Brain pericyte (primary cell): ENCODE results near the gene MPV17L2.
A peak's percentile ranks its signal among the peaks of the same experiment; 100 is the strongest.
"Not testable (repeated sequence)": the region's sequence is repeated elsewhere in the genome, so short reads cannot be mapped to it uniquely, and the experiment has no call there.

ENCODE experiments used
- DNase-seq: peaks from one replicate; pipeline ENCODE4 v3.0.0-alpha.2; 2012; ENCODE audit warnings: low read depth, low spot score

The MPV17L2 gene

DNA sequence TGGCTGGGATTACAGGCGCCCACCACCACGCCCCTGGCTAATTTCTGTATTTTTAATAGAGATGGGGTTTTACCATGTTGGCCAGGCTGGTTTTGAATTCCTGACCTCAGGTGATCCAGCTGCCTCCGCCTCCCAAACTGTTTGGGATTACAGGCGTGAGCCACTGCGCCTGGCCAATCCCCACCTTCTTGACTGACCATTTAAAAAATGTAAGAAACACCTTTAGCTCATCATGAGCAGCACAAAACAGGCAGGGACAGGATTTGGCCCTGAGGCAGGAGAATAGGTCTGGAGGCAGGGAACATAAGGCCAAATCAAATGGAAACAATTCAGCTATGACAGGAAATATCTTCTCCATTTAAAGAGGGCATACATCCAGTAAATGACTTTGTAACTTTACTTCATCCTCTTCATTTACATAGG lies 1.4 kb upstream of the MPV17L2 start:
- DNase-seq = no peak

GRCh38 chr19:18193388-18194180 lies 566 bp downstream of the MPV17L2 start:
- DNase-seq = no peak

GRCh38 chr19:18194181-18194530 lies 1.1 kb downstream of the MPV17L2 start:
- no peak for DNase-seq

GRCh38 chr19:18194554-18195238 lies 1.7 kb downstream of the MPV17L2 start:
- no peak for DNase-seq

DNA sequence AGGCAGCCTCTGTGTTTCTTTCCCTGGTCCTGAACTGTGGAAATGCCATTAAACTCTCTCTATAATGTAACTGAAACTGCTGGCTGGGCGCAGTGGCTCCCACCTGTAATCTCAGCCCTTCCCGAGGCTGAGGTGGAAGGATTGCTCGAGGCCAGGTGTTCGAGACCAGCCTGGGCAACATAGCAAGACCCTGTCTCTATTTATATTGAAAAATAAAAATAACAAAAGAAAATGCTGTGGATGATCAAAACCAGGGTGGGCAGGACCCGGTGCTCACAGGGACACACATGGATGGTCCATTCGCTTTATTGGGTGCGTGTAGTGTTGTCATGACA lies 3.5 kb downstream of the MPV17L2 start:
- no peak for DNase-seq

- DNase-seq = no peak
Measured at GRCh38 chr19:18197306-18197705, 4.3 kb downstream of the MPV17L2 start.

GRCh38 chr19:18197941-18198340 lies 4.9 kb downstream of the MPV17L2 start:
- DNase-seq = no peak

DNA sequence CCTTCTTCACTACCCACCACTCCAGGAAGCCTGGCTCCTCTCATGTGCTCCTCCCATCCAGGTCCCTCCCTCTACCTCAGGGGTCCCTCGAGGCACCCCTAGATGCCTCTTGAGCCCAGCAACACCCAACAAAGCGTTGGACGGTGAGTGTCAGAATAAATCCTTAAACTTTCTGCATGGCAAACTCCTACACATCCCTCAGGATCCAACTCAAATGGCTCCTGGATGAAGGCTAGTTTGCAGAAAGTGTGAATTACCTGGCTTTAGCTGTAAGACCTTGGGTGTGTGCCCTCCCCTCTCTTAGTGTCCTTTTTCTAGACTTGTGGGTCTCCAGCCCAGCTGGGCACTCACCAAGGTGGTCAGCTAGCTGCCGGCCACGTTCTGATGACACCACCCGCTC lies 5.4 kb downstream of the MPV17L2 start:
- DNase-seq = no peak

- DNase-seq = no peak
Measured at GRCh38 chr19:18202397-18202777, 9.4 kb downstream of the MPV17L2 start.

GRCh38 chr19:18202778-18203407 lies 9.9 kb downstream of the MPV17L2 start:
- no peak for DNase-seq

DNA sequence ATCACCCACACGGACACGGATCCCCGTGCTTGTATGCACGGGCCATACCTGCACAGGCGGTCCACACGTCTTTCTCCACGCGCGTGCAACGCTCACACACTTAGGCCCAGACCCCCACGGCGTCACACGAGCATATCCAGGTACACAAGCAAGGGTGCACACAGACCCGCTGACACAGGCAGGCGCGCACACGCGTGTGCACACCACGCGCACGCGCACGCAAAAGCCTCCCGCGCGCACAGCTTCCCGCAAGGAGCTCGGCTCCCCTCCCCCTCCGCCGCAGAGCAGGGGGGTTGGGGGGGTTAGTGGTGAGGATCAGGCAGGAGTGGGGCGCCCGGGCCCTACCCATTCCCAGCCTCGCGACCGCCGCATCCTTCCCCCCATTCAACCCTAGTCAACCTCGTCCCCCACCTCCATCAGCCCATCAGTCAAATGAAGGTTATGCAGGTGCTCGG lies 10.4 kb downstream of the MPV17L2 start:
- no peak for DNase-seq

- peak; percentile 100 for DNase-seq
Measured at GRCh38 chr19:18203863-18204393, 10.9 kb downstream of the MPV17L2 start, which contains the start of gene RAB3A. RAB3A (minus strand) TSS chr19:18204042; CDS start chr19:18202740, 1,302 bp downstream.

DNA sequence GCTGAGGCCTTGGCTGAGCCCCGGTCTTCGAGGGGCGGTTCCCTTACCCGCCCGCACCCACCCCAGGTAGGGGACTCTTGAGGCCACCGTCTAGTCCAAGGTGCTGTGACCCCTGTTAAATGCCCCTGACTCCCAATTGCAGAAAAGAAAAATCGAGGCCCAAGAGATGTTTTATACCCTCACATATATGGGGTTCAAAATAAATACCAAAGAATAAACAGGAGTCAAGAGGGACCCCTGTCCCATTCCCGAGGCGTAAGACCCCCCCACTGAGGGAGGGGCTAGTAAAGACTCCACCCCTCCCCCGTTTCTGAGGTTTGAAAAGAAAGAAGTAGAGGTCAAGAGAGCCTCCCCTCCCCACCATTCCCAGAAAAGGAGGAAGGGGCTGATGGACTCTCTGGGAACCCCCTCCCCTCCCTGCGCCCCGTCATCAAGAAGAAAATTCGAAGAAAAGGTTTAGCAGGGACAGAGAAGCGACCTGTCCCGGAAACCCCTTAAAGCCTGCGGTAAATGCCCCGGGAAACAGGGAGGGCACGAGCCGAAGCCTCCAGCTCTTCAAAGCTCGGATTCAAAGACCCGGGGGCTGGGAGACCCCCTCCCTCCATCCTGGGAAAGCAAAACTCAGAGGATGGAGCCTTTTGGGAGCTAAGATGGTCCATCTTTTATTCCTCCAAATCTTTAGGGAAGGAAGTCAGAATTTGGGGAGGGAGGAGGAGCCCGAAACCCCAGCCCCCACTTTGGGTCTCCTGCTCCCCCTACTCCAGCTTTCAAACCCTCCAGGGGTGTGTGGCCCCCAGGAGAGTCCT lies 11.6 kb downstream of the MPV17L2 start:
- no peak for DNase-seq

- no peak for DNase-seq
Measured at GRCh38 chr19:18205200-18205892, 12.3 kb downstream of the MPV17L2 start.

DNA sequence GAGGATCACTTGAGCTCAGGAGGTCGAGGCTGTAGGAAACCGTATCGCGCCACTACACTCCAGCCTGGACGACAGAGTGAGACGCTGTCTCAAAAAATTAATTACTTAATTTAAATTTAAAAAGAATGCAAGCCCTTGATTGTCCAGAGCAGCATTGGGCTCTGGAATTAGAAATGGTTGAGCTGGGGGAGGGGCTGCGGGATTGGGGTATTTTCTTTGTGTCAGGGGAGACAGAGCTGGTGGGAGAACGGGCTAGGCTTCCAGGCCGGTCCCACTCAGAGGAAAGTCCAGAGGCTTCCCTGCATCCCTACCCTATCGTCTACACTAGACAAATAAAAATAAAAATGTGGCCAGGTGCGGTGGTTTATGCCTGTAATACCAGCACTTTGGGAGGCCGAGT lies 13.0 kb downstream of the MPV17L2 start:
- no peak for DNase-seq

- DNase-seq = no peak
Measured at GRCh38 chr19:18208098-18208951, 15.3 kb downstream of the MPV17L2 start.

- DNase-seq = not testable (repeated sequence)
Measured at GRCh38 chr19:18209912-18210311, 16.9 kb downstream of the MPV17L2 start.

GRCh38 chr19:18211683-18212082 lies 18.7 kb downstream of the MPV17L2 start:
- no peak for DNase-seq

DNA sequence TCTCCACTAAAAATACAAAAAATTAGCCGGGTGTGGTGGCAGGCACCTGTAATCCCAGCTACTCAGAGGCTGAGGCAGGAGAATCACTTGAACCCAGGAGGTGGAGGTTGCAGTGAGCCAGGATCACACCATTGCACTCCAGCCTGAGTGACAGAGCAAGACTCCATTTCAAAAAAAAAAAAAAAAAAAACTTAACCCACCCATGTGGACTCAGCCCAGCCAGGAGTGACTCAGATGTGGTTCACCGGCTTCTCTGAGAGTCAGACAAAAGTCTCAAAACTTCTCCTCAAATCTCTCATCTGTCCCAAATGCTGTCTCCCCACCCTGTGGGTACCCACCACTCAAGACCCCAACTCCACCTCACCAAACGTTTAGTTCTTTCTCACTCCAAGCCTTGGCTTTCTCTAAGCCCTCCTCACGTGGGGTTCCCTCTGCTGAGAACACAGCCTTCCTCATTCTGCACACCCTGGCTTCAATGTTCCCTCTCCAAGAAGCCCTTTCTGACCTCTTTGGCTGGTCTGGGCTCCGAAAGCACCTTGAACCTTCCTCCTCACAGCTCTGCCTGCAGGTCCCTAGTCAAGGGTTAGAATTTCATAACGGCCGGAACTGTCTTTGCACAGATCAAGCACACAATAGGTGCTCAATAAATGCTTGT lies 21.9 kb downstream of the MPV17L2 start:
- no peak for DNase-seq

GRCh38 chr19:18216789-18217188 lies 23.8 kb downstream of the MPV17L2 start:
- no peak for DNase-seq
